Smooth muscle cell of the brain vasculature (primary cell): ENCODE measurements around the gene CDKN2A.
"Not testable (repeated sequence)": the region's sequence is repeated elsewhere in the genome, so short reads cannot be mapped to it uniquely, and the experiment has no call there.

Experiments used
- DNase-seq: peaks from one replicate; pipeline ENCODE4 v3.0.0-alpha.2; 2012; ENCODE audit warnings: low read depth, low spot score

Gene CDKN2A

DNA sequence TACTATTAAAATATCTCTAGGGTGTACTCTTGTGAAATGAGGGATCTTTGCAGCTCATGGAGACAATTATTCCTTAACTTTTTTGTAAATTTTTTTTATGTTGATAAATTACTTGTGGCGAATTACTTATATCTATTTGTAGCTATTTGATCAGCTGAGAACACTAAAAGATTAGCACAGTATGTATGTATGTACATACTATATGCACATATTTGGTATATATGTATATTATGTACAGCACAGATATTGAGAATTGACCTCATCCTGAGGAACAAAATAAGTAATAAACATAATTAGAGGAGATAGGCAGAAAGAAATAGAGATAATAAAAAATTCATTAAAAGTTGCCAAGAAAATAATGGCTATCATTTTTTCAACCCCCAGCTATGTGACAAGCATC, 11.8 kb downstream of the CDKN2A start:
- no peak for DNase-seq

DNA sequence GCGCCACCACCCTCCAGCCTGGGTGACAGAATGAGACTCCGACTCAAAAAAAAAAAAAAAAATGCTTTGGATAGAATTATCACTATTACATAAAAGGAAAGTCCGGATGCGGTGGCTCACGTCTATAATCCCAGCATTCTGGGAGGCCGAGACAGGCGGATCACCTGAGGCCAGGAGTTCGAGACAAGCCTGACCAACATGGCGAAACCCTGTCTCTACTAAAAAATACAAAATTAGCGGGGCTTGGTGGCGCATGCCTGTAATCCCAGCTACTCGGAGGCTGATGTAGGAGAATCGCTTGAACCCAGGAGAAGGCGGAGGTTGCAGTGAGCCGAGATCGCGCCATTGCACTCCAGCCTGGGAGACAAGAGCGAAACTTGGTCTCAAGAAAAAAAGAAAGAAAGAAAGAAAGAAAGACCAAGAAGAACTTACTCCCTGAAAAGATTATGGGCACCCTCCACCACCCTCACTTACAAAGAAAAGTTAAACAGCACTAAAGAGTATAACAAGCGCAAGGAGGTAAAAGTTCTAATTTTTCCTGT, 17.8 kb downstream of the CDKN2A start:
- no peak for DNase-seq

DNA sequence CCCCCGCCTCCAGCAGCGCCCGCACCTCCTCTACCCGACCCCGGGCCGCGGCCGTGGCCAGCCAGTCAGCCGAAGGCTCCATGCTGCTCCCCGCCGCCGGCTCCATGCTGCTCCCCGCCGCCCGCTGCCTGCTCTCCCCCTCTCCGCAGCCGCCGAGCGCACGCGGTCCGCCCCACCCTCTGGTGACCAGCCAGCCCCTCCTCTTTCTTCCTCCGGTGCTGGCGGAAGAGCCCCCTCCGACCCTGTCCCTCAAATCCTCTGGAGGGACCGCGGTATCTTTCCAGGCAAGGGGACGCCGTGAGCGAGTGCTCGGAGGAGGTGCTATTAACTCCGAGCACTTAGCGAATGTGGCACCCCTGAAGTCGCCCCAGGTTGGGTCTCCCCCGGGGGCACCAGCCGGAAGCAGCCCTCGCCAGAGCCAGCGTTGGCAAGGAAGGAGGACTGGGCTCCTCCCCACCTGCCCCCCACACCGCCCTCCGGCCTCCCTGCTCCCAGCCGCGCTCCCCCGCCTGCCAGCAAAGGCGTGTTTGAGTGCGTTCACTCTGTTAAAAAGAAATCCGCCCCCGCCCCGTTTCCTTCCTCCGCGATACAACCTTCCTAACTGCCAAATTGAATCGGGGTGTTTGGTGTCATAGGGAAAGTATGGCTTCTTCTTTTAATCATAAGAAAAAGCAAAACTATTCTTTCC, 19.3 kb downstream of the CDKN2A start:
- DNase-seq = no peak

DNA sequence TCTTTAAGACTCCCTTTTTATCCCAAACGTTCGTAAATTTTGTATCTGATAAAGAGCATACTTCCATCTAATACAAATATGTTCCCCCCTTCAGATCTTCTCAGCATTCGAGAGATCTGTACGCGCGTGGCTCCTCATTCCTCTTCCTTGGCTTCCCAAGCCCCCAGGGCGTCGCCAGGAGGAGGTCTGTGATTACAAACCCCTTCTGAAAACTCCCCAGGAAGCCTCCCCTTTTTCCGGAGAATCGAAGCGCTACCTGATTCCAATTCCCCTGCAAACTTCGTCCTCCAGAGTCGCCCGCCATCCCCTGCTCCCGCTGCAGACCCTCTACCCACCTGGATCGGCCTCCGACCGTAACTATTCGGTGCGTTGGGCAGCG, 19.9 kb downstream of the CDKN2A start:
- no peak for DNase-seq

DNA sequence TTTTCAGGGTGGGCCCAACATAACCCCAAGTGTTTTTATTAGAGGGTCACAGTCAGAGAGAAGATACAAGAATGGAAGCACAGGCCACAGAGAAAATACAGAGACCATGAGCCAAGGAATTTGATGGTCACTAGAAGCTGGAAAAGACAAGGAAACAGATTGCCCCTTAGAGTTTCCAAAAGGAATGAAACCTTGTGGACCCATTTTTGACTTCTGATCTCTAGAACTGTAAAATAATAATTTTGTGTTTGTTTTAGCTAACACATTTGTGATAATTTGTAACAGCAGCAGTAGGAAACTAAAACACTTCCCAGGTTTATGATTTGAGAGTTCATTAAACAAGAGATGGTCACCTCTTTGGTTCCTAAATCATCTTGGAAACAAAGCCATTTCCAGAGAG, 21.8 kb downstream of the CDKN2A start:
- DNase-seq = no peak

DNA sequence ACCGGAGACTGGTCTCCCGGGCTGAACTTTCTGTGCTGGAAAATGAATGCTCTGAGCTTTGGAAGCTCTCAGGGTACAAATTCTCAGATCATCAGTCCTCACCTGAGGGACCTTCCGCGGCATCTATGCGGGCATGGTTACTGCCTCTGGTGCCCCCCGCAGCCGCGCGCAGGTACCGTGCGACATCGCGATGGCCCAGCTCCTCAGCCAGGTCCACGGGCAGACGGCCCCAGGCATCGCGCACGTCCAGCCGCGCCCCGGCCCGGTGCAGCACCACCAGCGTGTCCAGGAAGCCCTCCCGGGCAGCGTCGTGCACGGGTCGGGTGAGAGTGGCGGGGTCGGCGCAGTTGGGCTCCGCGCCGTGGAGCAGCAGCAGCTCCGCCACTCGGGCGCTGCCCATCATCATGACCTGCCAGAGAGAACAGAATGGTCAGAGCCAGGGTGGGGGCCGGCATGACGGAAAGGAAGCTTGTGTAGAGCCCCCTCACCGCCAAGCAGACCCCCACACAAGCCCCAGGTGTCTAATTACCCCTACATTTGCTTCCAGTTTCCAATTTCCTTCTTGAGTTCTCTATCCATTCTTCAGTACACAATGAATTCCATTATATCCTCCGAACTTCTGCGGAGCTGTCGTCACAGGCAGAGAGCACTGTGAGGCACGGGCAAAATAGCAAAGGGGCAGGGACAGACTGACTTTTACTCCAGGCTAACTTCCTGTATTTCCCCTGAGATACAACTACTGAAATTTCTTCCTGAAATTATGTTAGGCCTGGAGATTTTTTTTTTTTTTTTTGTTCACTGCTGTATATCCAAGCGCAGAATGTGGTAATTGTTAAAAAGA, 23.2 kb downstream of the CDKN2A start:
- DNase-seq = no peak

DNA sequence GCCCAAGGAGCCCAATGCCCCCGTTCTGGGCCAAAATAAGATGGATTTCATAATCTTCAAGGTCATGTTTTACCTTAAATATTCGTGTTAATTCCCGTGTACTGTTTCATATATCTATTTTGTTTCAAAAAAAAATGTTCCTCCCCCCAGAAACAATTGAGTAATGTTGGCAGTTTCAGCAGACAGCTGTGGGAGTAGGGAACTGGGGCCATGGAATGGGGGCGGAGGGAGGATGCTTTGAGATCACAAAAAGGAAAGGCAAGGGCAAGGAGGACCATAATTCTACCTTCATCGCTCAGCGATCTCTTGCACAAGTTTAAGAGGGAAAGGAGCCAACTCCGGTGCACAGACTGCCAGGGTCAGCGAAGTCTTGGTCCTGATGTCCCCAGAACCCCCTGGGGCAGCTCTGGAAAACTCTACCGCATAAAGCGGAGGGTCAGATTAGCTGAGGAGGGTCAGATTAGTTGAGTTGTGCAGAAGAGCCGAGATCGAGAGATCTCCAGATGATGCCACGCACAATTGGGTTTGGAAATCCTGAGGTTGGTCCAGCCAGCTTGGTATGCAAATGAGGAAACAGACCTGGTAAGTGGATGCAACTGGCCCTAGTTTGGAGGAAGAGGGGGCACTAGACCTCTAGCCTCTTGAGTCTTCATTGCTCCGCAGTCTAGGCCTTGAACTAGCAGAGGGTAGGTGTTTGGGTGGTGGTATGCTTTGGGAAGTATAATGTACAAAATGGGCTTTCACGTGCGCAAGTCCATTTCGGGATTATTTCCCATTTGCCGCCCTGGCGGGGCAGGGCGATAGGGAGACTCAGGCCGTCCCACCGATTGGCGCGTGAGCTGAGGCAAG, 24.0 kb downstream of the CDKN2A start:
- no peak for DNase-seq

DNA sequence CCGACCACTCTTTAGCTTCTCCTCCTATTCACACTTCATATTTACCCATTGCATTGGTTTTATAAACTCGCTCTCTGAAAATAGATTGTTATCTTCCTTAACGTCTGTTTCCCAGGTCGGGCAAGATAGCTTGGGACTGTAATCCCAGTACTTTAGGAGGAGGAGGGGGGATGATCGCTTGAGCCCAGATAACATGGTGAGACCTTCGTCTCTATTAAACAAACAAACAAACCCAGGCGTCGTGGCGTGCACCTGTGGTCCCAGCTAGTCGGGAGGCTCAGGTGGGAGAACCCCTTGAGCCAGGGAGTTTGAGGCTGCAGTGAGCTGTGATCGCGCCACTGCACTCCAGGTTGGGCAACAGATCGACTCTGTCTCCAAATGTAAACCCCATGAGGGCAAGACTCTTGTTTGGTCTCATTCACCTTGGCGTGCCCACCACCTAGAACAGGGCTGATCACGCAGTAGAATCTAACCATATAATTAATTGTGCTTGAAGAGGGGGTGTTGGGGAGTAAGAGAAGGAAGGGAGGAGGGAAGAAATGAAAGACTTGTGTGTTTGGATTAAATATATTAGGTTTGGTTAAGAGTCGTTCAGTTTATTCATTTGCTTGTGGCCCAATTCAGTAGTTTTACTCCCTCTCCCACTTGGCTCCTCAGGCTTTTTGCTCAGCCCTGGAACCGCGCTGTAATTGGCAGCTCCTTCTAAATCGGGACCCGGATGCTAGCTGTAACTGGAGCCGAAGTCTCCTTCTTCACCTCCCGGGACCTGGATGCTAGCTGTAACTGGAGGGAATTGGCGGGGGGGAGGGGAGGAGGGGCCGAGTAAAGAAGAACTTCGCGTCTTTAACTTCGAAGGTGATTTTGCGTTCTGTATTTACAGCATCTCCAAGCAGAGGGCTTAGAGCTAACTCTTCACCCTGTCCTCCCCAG, 24.9 kb downstream of the CDKN2A start:
- no peak for DNase-seq

DNA sequence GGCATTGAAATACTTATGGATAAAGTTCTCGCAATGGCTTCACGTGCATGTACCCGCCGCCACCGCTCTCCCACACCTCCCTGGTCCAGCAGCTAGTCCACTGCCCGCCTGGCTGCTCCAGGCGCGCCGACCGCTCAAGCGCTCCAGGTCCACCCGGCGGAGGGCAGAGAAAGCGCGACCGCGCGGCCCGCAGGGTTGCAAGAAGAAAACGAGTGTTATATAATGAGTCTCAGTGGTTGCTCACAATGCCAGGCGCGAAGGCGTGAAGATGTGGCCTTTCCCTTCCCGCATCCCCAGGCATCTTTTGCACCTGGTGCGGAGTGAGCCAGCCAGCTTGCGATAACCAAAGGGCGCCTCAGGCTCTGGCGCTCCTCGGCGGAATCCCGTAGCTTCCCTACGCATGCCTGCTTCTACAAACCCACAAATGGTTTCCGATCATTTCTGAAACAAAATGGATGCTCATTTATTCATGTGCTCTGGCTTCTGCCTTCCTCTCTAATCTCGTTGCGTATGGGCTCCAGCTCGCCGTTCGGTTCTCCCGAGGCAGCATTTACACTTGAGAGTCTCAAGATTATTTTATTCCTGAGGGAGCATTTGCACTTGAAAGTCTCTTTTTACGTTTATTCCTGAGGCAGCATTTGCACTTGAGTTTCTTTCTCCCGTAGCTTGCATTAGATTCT, 25.7 kb downstream of the CDKN2A start:
- no peak for DNase-seq

DNA sequence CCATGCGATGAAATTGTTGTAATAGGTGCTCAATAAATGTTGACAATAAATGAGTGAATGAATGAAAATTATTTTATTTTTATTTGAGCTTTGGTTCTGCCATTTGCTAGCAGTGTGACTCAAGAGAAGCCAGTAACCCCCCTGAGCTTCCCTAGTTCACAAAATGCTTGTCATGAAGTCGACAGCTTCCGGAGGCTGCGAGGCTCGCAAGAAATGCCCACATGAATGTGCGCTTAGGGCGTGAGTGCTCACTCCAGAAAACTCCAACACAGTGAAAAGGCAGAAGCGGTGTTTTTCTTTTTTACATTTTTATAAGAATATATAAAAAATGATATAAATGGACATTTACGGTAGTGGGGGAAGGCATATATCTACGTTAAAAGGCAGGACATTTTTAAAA, 26.5 kb downstream of the CDKN2A start:
- no peak for DNase-seq

DNA sequence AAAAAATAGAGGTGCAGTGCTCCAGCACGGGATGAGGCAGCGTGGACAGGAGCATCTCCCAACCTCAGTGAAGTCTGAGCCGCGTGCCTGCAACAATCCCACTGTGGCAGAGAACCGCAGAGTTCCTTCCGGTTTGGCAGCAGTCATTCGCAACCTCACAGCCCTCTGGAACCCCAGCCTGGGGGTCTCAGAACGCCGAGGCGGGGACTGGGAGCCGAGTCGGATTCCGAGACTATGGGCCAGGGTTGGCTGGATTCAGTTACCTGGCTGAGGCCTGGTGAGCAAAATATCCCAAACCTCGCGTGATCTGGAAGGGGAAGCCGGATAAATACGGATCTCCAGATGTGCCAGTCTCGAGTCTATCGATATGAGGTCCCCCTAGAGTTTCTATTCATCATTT, 27.0 kb downstream of the CDKN2A start:
- DNase-seq = no peak

DNA sequence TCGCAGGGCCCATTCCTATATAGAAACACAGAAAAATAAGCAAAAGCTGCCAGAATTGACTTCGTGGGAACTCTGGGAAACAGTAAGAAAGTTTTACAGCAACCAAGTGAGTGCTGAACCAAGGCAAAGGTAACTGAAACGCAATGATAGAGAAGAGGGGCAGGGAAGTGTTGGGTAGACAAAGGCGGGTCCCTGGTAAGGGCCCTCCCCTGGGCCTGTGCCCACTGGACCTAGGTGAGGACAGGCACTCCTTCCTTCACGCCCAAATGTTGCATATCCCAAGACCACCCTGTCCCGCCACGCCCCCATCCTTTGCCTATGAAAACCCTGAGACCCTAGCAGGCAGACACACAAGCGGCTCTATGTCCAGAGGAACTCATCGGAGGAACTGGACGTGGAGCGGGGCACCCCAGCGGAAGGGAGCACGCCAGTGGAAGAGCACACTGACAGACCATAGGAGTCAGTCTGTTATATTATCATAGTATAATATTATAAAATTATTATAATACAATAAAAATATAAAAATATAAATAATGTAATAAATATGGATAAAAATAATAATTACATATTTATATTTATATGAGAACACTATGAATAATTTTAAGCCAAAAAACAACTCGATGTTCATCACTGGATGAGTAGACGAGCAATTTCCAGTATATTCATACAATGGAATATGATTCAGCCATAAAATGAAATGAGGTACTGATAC, 27.9 kb downstream of the CDKN2A start:
- DNase-seq = no peak

DNA sequence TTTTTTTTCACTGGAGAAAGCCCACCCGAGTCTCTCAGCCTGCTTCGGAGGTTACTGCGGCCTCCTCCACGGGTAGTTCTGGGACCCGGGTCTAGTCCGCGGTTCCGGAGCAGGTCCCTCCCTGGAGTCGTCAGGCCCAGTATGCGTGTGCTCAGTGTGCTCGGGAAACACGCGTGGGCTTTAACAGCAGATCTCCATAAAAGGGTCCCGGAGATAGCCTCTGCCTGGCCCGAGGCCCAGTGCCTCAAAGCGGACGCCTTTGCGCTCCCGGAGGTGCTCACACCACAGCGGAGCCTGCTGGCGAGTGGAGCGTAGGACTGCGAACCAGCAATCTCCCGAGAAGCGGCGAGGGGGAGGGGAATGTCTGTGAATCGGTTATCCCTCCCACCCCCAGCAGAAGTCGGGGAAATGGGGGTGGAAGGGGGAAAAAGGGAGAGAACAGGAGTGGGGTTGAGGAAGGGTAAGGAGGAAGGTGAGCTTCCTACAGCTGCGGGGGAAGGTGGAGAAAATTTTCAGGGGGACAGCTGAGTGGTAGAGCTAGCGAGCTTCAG, 28.7 kb downstream of the CDKN2A start:
- DNase-seq = peak; percentile 50

DNA sequence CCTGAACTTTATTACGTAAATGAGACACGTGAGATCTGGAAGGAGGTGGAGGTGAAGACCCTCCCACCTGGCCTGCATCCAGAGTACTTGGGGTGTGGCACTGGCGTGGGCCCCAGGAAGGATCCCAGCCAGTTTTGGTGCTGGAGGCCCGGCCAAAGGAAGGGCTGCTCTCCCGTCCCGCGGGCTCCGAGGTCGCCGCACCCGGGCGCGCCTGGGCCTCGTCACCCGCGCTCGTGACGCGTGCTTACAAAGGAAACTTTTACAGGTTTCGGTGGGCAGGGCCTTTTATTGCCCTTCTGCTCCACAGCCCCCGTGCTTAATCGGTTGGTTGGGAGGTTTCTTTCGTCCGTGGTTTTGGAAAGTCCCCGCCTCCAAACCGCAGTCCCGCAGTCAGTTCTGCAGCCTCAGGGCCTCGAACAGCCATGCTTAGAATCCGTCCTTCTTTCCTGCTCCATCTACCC, 29.2 kb downstream of the CDKN2A start:
- DNase-seq = no peak

DNA sequence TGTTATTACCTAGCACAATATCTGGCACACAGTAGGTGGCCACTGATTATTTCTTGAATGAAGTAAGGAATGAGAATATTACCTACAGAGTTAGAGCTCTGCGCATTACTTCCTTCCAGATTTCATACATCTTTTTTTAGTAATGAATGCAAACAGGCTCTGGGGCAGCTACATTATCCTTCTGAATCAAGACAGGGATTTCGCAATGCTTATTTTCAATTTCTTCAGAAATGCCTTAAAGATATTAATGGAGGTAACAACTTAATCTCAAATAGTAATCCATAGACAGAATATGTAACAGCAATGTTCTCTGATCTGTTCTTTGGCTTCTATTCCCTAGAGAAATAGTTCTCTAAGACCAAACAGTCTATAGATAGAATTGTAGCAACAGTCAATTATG, 32.6 kb downstream of the CDKN2A start:
- no peak for DNase-seq

DNA sequence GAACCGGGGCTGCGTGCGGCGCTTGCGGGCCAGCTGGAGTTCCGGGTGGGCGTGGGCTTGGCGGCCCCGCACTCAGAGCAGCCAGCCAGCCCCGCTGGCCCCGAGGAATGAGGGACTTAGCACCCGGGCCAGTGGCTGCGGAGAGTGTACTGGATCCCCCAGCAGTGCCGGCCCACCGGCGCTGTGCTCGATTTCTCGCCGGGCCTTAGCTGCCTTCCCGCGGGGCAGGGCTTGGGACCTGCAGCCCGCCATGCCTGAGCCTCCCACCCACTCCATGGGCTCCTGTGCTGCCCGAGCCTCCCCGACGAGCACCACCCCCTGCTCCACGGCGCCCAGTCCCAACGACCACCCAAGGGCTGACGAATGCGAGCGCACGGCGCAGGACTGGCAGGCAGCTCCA, 34.9 kb downstream of the CDKN2A start:
- not testable (repeated sequence) for DNase-seq

DNA sequence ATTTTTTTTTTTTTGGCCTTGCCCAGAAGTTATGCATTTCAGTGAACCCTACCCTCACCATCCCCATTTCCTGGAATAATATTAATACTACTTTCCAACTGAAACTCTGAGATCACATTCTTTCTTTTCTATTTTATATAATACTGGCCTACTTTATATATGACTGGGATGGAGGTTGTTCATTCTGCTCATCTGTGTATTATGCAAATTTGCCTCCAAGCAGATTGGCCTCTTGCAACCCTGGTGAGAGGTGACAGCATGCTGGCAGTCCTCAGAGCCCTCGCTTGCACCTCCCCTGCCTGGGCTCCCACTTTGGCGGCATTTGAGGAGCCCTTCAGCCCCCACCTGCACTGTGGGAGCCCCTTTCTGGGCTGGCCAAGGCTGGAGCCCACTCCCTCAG, 35.4 kb downstream of the CDKN2A start:
- DNase-seq = no peak

DNA sequence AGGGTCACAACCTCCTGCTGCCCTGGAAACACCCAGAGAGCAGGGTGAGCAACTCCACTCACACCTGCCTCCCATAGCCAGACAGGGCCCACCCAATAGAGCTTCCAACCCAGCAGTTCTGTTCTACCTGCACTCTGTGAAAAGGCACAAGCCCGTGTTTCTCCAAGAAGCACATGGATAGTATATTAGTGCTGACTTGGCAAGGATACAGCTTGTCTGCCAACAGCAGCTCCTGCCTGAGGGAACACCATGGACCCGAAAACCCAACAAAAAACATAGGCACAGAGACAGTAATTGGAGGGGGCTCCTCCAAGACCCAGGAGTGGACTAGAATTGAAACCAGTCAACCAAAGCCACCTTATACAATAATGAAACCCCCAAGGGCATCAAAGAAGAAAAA, 48.6 kb downstream of the CDKN2A start:
- DNase-seq = no peak

DNA sequence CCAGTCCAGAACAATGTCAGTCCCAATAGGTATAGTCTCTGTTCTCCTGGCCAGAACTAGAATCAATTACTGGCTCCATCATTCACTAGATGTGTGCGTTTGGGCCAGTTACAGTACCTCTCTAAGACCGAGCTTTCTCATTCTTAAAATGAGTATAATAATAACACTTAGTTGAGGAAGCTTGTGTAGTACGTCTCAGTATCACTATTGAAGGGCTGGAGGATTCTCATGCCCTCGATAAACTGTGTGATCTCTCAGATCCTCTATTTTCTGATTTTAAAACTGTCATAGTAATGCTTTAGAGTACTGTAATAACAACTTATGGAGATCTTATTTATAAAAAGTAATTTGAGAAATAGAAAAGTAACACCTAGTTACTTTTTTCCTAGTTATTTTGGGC, 50.7 kb downstream of the CDKN2A start:
- no peak for DNase-seq
